Measurements from ENCODE around the gene ZNF787. TPM values are rescaled to one million over a fixed set of nuclear protein-coding genes. Genes with fewer than 3 reads are reported as not detected.

The ZNF787 gene
- total and polyA plus RNA-seq, 4 donors = 2.9 to 23.6 (median 18.8) TPM

GRCh38 chr19:56101095-56101494 lies 20.0 kb downstream of the ZNF787 start:
- no peaks in the 10 kb centered on the region for H3K27me3 ChIP-seq (ENCODE audit: control insufficient read depth in 4 of 4, insufficient read depth in 4 of 4, low read length in 3 of 4)
- DNase-seq (ENCODE audit: low spot score) = no peak
- peaks cover 8 to 34% (median 14%) of the 10 kb centered on the region in 4 donors for H3K36me3 ChIP-seq (ENCODE audit: control insufficient read depth in 4 of 4, insufficient read depth in 3 of 4, low read depth in 1 of 4, low read length in 3 of 4)
- H3K4me1 ChIP-seq (ENCODE audit: control insufficient read depth in 4 of 4, insufficient read depth in 4 of 4, low read length in 3 of 4) = peaks cover 8 to 15% (median 13%) of the 10 kb centered on the region in 4 donors
- no peak overlapping the region for H3K9ac ChIP-seq (ENCODE audit: low read depth in 1 of 2, low read length in 2 of 2)
- WGBS = 88% methylated on average over 25 of the region's 25 CpGs
- no peak overlapping the region for H3K4me3 ChIP-seq (ENCODE audit: low read depth in 1 of 3, low read length in 3 of 3)
- H3K9me3 ChIP-seq (ENCODE audit: control insufficient read depth in 4 of 4, low read length in 3 of 4) = no peaks in the 10 kb centered on the region
- TF ChIP-seq HNF4A (conservative IDR thresholded peaks at IDR 0.05) = no peak
- TF ChIP-seq HNF4G (IDR thresholded peaks at IDR 0.05) = no peak
- no peak for TF ChIP-seq YY1 (IDR thresholded peaks at IDR 0.05)
- no peak for TF ChIP-seq MAX (IDR thresholded peaks at IDR 0.05)
- TF ChIP-seq TAF1 (conservative IDR thresholded peaks at IDR 0.05) = no peak
- TF ChIP-seq SP1 (IDR thresholded peaks at IDR 0.05) = no peak
- no peak for TF ChIP-seq FOXA1 (IDR thresholded peaks at IDR 0.05)
- no peak for TF ChIP-seq RAD21 (IDR thresholded peaks at IDR 0.05)
- no peak for TF ChIP-seq JUND (IDR thresholded peaks at IDR 0.05)
- no peak for TF ChIP-seq GABPA (IDR thresholded peaks at IDR 0.05 in 1 of 2, conservative IDR thresholded peaks at IDR 0.05 in 1 of 2)
- TF ChIP-seq ATF3 (IDR thresholded peaks at IDR 0.05) = no peak
- TF ChIP-seq ZBTB33 (IDR thresholded peaks at IDR 0.05) = no peak
- TF ChIP-seq FOXA2 (IDR thresholded peaks at IDR 0.05) = no peak
- no peak for TF ChIP-seq CTCF (IDR thresholded peaks at IDR 0.05; ENCODE audit: low read depth, low read length, missing input control)
- no peak for TF ChIP-seq RXRA (IDR thresholded peaks at IDR 0.05)
- no peak for TF ChIP-seq NR2F2 (IDR thresholded peaks at IDR 0.05)
- no peak overlapping the region for H3K27ac ChIP-seq (ENCODE audit: low read depth in 1 of 2, low read length in 2 of 2)

- H3K9ac ChIP-seq (ENCODE audit: low read depth in 1 of 2, low read length in 2 of 2) = no peak overlapping the region
- DNase-seq (ENCODE audit: low spot score) = no peak
- H3K4me3 ChIP-seq (ENCODE audit: low read depth in 1 of 3, low read length in 3 of 3) = no peak overlapping the region
- H3K27ac ChIP-seq (ENCODE audit: low read depth in 1 of 2, low read length in 2 of 2) = no peak overlapping the region
- peaks cover 8 to 40% (median 16%) of the 10 kb centered on the region in 4 donors for H3K36me3 ChIP-seq (ENCODE audit: control insufficient read depth in 4 of 4, insufficient read depth in 3 of 4, low read depth in 1 of 4, low read length in 3 of 4)
- no peaks in the 10 kb centered on the region for H3K27me3 ChIP-seq (ENCODE audit: control insufficient read depth in 4 of 4, insufficient read depth in 4 of 4, low read length in 3 of 4)
- WGBS = 95% methylated on average over 30 of the region's 31 CpGs
- H3K9me3 ChIP-seq (ENCODE audit: control insufficient read depth in 4 of 4, low read length in 3 of 4) = no peaks in the 10 kb centered on the region
- H3K4me1 ChIP-seq (ENCODE audit: control insufficient read depth in 4 of 4, insufficient read depth in 4 of 4, low read length in 3 of 4) = peaks cover 0 to 6% (median 5%) of the 10 kb centered on the region in 4 donors
- TF ChIP-seq ZBTB33 (IDR thresholded peaks at IDR 0.05) = no peak
- no peak for TF ChIP-seq EGR1 (IDR thresholded peaks at IDR 0.05; ENCODE audit: low read depth in 2 of 2)
- TF ChIP-seq MAX (IDR thresholded peaks at IDR 0.05) = no peak
- TF ChIP-seq ATF3 (IDR thresholded peaks at IDR 0.05) = no peak
- TF ChIP-seq YY1 (IDR thresholded peaks at IDR 0.05) = no peak
- no peak for TF ChIP-seq HNF4G (IDR thresholded peaks at IDR 0.05)
- no peak for TF ChIP-seq CTCF (IDR thresholded peaks at IDR 0.05; ENCODE audit: low read depth, low read length, missing input control)
- no peak for TF ChIP-seq SP1 (IDR thresholded peaks at IDR 0.05)
- no peak for TF ChIP-seq NR2F2 (IDR thresholded peaks at IDR 0.05)
- no peak for TF ChIP-seq TAF1 (conservative IDR thresholded peaks at IDR 0.05)
- TF ChIP-seq FOXA1 (IDR thresholded peaks at IDR 0.05) = no peak
Measured at GRCh38 chr19:56099638-56100539, 21.2 kb downstream of the ZNF787 start.

All from liver (tissue), 9 donors.